ENCODE data around the gene DCC.

DNA sequence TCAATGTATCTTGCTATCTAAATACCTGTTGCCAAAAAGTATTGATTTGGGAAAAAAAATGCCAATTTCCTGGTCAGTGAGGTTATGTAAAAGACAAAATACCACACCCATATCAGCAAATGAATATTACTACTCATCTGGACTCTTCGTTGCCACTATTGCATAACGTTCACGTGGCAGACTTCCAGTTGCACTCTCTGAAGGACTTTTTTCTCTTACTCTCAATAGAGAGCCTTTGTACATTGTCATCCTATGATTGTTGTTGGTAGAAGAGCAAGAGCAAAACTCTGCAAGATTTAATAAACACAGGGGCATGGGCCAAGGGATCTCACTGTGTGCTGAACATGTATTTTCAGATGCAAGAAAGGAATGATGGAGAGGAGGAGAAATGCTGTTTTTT, 1194.7 kb downstream of the DCC start:
- TF ChIP-seq CTCF (IDR thresholded peaks at IDR 0.05), result no peak
- no peak for TF ChIP-seq POLR2A (IDR thresholded peaks at IDR 0.05)
